PC-3 (cell line): ENCODE results near the gene OSBPL1A.

Experiments used
- CTCF ChIP-seq: fragments of 300-600 bp; sonication (generic); conservative IDR thresholded peaks from 2 replicates; pipeline ENCODE4 v1.5.1; 2017; ENCODE audit warnings: antibody characterized with exemption, low read depth, mild to moderate bottlenecking, low read length
- EZH2phosphoT487 ChIP-seq: fragments of 300-600 bp; sonication (generic); IDR thresholded peaks from 2 replicates; pipeline ENCODE4 v1.6.1; 2018; ENCODE audit warnings: mild to moderate bottlenecking, antibody characterized with exemption, low read length, borderline replicate concordance

- no peak for TF ChIP-seq EZH2phosphoT487
- no peak for TF ChIP-seq CTCF
Measured at GRCh38 chr18:24234850-24235418, 162.7 kb downstream of the OSBPL1A start.
